Activated T-helper 17 cell treated with anti-CD3 and anti-CD28 coated beads, Interleukin-2, amount 50 U/mL, for 72 hours (primary cell): ENCODE results near the gene MYL12B. TPM values are rescaled to one million over a fixed set of nuclear protein-coding genes. Genes with fewer than 3 reads are reported as not detected.
A peak's percentile ranks its signal among the peaks of the same experiment; 100 is the strongest.

Experiments used
- ATAC-seq: fragments of 150-1000 bp; cut with Tn5 transposase; replicated peaks from 2 replicates; pipeline ENCODE4 v1.10.0; 2021; ENCODE audit warnings: mild to moderate bottlenecking, moderate library complexity
- H3K27ac Mint-ChIP-seq: one replicate; pipeline ENCODE4 v1.8.0; 2022; ENCODE audit warnings: mixed read lengths
- H3K27me3 Mint-ChIP-seq: one replicate; pipeline ENCODE4 v1.8.0; 2022; ENCODE audit warnings: mixed read lengths
- H3K36me3 Mint-ChIP-seq: one replicate; pipeline ENCODE4 v1.8.0; 2022; ENCODE audit warnings: low read depth, mild to moderate bottlenecking, mixed read lengths
- H3K4me1 Mint-ChIP-seq: one replicate; pipeline ENCODE4 v1.8.0; 2022; ENCODE audit warnings: mixed read lengths
- H3K4me3 Mint-ChIP-seq: one replicate; pipeline ENCODE4 v1.8.0; 2022; ENCODE audit warnings: mild to moderate bottlenecking, mixed read lengths
- H3K9me3 Mint-ChIP-seq: one replicate; pipeline ENCODE4 v1.8.0; 2022; ENCODE audit warnings: mixed read lengths
- total RNA-seq, 2 donors: library from RNA; stranded (reverse); gene quantifications; one replicate each; pipeline ENCODE4 v1.2.3, GENCODE V29; 2022

MYL12B gene
- total RNA-seq, 2 donors from 2014 or later: 206 to 271 TPM

DNA sequence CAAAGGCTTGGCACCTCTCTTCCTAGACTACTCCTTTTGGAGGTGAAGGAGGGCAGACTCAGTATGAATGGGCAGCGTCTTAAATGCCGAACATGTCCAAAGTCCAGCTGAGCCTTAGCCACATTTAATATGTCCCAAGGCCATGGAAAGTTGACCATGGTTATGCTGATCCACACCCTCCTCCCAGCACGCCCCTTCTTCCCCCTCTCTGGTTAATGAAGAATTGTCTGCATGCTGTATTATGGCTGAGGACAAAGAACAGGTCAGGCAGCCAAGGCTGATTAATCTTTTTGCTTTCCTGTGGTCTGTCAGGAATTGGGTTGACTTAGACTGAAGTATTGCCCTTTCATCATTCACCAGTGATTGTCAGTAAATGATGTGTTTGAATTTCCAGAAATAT is 36.3 kb upstream of the MYL12B start:
- no peak for ATAC-seq
- no peaks in the 10 kb centered on the region for H3K9me3 Mint-ChIP-seq
- H3K4me3 Mint-ChIP-seq: no peak overlapping the region
- H3K27me3 Mint-ChIP-seq: no peaks in the 10 kb centered on the region
- H3K27ac Mint-ChIP-seq: no peak overlapping the region
- no peaks in the 10 kb centered on the region for H3K36me3 Mint-ChIP-seq
- H3K4me1 Mint-ChIP-seq: peaks cover 5% of the 10 kb centered on the region

DNA sequence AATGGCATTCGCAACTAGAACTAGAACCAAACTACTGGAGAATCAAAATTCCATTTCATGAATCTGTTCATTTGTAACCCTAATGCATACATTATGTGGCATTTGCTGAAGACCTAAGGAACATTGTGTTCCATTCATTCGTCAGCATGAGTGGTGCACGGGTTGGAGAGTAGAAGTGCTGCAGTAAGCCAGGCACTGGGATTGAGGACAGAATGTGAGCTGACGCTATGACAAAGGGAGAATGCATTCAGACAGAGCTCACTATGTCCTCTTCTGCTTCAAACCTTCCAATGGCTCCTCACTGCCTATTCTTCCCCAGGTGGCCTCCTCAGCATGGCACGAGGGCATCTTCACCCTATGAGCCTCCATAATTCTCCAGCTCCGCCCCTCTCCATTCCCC is 35.9 kb upstream of the MYL12B start:
- ATAC-seq: no peak
- no peaks in the 10 kb centered on the region for H3K36me3 Mint-ChIP-seq
- no peaks in the 10 kb centered on the region for H3K27me3 Mint-ChIP-seq
- H3K4me1 Mint-ChIP-seq: peaks cover 5% of the 10 kb centered on the region
- H3K9me3 Mint-ChIP-seq: no peaks in the 10 kb centered on the region
- H3K27ac Mint-ChIP-seq: no peak overlapping the region
- no peak overlapping the region for H3K4me3 Mint-ChIP-seq

DNA sequence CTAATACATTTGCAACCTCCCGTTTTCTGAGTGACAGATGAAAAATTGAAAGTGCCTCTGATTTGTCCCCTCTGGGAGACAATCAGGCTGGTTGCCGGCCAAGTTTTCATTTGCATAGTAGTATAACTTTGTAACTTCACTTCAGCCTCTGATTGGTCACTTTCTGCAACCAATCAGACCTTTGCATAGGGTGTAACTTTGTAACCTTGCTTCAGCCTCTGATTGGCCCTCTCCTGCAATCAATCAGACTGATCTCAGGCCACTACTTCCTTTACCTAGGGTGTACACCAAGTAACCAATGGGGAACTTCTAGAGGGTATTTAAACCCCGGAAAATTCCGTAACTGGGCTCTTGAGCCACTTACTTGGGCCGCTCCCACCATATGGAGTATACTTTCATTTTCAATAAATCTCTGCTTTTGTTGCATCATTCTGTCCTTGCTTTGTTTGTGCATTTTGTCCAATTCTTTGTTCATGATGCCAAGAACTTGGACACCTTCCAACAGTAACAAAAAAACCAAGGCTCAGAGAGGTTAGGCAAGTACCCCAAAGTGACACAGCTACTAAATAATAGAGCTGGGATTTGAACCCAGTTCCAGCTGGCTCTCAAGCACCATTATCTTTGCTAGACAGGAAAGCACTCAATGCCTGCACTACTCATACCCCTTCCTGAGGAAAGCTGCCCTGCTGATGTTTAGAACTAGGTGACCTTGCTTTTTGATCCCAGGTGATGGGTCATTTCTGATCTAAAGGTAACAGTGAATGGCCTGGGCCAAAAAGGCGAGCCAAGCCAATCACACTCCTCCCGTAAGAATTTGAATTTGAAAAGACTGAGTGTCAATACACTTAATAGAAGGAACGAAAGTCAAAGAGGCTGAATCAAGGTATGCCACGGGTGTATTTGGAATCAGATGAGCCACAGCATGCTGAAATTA is 31.3 kb upstream of the MYL12B start:
- Mint-ChIP-seq H3K4me3 (no peak overlapping the region), H3K4me1 (no peaks in the 10 kb centered on the region), H3K9me3 (no peaks in the 10 kb centered on the region), H3K27me3 (no peaks in the 10 kb centered on the region), H3K27ac (no peak overlapping the region), H3K36me3 (no peaks in the 10 kb centered on the region)
- no peak for ATAC-seq

DNA sequence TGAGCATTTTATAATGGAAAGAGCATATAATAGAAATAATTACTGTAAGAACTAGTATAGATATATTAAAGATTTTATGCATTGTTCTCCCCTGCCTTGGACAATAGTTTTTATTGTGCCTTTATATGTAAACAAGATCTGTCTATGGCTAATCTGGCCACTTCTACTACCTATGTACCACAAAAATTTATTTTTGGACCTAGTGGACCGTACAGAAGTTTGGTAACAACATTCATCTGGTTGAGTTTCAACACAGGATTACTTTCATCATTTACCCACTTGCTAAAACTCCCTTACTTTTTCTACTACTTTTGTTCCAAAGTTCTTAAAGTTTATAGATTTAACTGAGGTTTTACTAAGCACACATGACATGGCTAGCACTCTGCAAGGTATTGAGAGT is 28.9 kb upstream of the MYL12B start:
- Mint-ChIP-seq H3K27ac (no peak overlapping the region), H3K4me3 (no peak overlapping the region), H3K9me3 (no peaks in the 10 kb centered on the region), H3K36me3 (no peaks in the 10 kb centered on the region), H3K4me1 (no peaks in the 10 kb centered on the region), H3K27me3 (no peaks in the 10 kb centered on the region)
- no peak for ATAC-seq

DNA sequence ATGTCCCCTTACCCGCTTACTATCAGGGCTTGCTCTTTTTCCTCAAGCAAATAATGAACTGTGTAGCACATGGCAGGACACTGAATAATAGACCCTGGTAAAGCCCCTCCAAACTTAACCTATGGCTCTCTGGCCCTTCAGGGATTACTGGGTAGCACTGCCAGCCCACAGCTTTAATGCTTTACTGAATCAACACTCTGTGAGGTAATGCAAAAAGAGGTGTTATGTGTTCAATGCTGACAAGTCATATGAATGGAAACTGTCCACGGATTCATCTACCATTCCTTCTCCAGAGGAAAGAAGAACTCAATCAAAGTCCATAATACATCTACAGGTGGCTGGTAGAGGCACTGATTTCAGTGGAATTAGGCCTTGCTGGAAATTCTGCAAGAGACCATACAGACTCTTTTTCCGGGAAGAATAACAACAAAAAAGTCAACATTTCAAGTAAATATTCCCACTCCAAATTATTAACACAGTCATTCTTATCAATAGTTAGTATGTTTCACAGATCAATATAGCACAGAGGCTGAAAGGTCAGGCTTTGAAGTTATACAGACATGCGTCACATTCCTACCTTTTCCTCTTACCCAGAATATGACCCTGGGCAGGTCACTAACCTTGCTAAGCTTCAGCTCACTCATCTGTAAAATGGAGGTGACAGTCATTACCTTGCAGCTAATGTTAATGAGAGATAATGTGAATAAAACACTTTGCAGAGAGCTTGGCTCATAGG is 28.3 kb upstream of the MYL12B start:
- Mint-ChIP-seq H3K27ac (no peak overlapping the region), H3K27me3 (no peaks in the 10 kb centered on the region), H3K9me3 (no peaks in the 10 kb centered on the region), H3K36me3 (no peaks in the 10 kb centered on the region), H3K4me1 (peaks cover 1% of the 10 kb centered on the region), H3K4me3 (no peak overlapping the region)
- ATAC-seq: no peak

DNA sequence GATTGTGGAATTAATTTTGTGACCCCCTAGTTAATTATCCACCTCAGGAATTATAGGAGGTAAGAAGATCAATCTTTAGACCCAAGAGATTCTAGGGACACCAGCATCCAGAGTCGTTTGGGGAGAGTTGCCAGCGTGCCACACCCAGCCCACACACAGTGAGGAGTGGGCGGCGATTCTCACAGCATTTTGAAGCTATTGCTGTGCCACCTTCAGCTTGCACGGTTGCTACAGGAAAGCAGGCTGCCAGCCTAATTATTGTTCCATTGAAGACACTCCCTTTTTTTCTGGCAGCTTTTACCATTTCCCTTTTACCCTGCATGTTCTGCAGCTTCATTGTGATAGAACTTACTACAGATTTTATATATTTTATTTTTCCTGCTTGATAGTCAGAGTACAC is 27.5 kb upstream of the MYL12B start:
- no peak for ATAC-seq
- no peaks in the 10 kb centered on the region for H3K27me3 Mint-ChIP-seq
- peaks cover 8% of the 10 kb centered on the region for H3K4me1 Mint-ChIP-seq
- H3K27ac Mint-ChIP-seq: no peak overlapping the region
- H3K4me3 Mint-ChIP-seq: no peak overlapping the region
- H3K9me3 Mint-ChIP-seq: no peaks in the 10 kb centered on the region
- no peaks in the 10 kb centered on the region for H3K36me3 Mint-ChIP-seq

DNA sequence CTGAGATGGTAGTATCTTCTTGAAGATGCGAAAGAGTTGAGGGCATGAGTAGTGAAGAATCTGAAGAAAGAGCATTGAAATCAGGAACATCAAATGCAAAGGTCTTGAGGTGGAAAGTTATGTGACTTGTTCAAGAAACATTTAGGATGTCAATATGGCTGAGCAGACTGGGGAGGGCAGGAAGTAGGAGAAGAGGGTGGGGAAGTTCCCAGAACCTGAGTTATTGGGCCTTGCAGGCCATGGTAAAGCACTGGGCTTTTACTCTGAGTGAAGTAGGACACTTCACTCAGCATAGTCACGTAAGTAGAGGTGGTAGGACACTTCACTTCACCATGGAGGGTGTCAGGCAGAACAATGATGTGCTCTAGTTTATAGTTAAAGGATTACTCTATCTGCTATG is 26.1 kb upstream of the MYL12B start:
- H3K27ac Mint-ChIP-seq: no peak overlapping the region
- H3K36me3 Mint-ChIP-seq: no peaks in the 10 kb centered on the region
- ATAC-seq: no peak
- no peak overlapping the region for H3K4me3 Mint-ChIP-seq
- peaks cover 8% of the 10 kb centered on the region for H3K4me1 Mint-ChIP-seq
- H3K9me3 Mint-ChIP-seq: no peaks in the 10 kb centered on the region
- no peaks in the 10 kb centered on the region for H3K27me3 Mint-ChIP-seq

DNA sequence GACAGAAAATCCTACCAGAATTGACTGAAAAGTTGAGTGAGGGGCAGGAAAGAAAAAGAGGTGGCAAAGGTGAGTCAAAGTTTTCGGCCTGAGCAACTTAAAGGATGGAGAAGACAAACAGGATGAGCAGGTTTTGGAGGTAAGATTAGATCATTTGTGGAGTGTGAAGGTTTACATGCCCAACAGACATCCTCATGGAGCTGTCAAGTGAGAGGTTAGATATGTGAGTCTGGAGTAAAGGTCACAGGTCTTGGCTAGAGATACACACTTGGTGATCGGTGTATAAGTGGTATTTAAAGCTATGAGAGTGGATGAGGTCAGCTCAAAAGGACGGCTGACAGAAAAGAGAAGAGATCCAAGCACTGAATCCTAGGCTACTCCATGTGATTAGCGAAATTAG is 25.5 kb upstream of the MYL12B start:
- Mint-ChIP-seq H3K27ac (no peak overlapping the region), H3K4me1 (peaks cover 8% of the 10 kb centered on the region), H3K9me3 (no peaks in the 10 kb centered on the region), H3K4me3 (no peak overlapping the region), H3K36me3 (no peaks in the 10 kb centered on the region), H3K27me3 (no peaks in the 10 kb centered on the region)
- no peak for ATAC-seq

DNA sequence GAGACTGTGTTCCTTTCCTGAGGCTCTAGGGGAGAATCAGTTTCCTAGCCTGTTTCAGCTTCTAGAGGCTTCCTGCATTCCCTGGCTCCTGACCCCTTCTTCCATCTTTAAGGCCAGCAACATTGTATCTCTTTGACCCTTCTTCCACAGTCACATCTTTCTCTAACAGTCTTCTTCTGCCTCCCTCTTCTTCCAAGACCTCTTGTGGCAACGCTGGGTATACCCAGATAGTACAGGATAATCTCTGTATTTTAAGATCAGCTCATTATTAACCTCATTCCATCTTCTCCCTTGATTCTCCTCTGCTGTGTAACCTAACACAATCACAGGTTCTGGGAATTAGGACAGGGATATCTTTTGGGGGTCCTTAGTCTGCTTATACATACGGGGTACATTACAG is 23.2 kb upstream of the MYL12B start:
- ATAC-seq: no peak
- Mint-ChIP-seq H3K27ac (peak overlapping the region; percentile 36), H3K36me3 (no peaks in the 10 kb centered on the region), H3K27me3 (no peaks in the 10 kb centered on the region), H3K9me3 (no peaks in the 10 kb centered on the region), H3K4me1 (peaks cover 8% of the 10 kb centered on the region), H3K4me3 (no peak overlapping the region)

DNA sequence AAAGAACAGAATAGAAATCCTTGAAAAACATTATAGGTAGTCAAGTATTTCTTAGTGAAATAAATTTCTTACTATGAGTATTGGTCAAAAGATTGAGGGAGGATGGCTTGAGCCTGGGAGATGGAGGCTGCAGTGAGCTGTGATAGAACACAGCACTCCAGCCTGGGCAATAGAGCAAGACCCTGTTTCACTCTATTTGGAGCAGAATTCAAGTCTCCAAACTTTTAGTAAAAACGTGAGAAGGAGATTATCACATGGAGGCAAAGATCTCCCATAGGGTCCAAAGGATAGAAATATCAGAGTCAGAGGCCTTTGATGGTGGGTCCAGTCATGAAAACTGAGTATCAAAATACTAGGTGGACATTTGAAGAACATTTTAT is 16.8 kb upstream of the MYL12B start:
- Mint-ChIP-seq H3K27me3 (no peaks in the 10 kb centered on the region), H3K27ac (peak overlapping the region; percentile 99)
- ATAC-seq: no peak

DNA sequence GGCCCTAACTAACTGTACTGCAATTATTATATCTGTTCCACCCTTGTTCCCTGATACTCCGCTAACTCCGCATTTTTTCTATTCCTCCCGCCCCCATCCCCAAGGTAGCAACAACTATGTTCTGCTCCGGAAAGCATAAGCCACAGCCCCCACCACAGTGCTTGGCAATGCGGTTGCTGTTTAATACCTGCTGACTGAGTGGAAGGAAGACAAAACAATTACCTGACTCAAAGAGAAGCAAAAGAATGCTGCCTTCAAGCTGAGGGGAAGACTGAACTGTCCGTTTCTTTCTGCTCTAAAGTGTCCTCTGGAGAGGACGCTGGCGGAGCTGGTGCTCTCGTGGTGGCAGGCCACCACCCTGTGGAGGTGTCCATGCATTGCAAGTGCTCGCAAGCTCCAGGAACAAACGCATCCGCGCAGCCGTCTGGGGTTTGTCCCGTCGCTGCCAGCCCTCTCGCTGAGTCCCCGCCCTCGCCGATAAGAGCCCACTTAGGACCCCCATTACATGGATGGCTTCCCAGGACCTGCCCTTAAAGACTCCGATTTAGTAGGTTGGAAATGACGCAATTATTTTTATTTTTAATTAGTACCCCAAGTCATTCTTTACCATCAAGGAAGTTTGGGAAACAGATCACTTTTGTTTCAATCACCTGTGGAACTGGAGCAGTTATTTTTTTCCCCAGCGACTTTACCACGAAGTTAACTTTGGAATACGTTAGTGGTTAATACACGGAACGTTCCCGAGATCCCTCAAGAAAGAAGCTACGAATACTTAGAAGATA is 15.9 kb upstream of the MYL12B start:
- H3K27me3 Mint-ChIP-seq: no peaks in the 10 kb centered on the region
- H3K36me3 Mint-ChIP-seq: peaks cover 38% of the 10 kb centered on the region

More for the DNA sequence above, 16.8 kb upstream of the MYL12B start:
- H3K4me1 Mint-ChIP-seq: peaks cover 11% of the 10 kb centered on the region
- H3K36me3 Mint-ChIP-seq: peaks cover 31% of the 10 kb centered on the region
- no peaks in the 10 kb centered on the region for H3K9me3 Mint-ChIP-seq
- peak overlapping the region; percentile 94 for H3K4me3 Mint-ChIP-seq

DNA sequence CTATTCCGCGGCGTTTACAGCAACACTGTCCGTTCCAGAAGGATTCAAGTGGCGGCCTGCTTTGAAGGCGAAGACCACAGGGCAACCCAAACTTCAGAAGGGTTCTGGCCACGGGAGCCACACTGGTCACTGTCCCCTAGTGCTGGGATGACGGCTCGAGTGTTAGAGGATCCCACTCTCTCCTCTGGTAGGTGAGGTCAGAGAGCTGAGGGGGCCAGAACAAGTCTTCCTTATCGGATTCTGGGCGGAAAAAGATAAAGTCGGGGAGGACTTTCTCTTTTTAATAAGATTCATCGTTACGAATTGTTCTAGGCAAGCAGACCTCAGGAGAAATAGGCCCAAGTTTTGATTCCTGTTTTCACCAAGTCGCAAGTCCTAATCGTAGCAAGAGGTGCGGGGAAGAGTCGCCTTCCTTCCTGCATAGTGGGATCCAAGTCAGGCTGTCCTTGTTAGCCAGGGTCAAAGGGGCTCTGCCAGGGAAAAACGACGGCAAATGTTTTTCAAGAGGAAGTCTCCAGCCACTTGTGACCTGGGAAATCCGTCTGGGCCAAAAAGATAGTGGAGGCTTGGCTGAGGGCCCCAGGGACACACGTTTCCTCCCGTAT is 15.2 kb upstream of the MYL12B start:
- Mint-ChIP-seq H3K4me1 (peaks cover 19% of the 10 kb centered on the region), H3K27me3 (no peaks in the 10 kb centered on the region), H3K36me3 (peaks cover 44% of the 10 kb centered on the region), H3K4me3 (peak overlapping the region; percentile 94), H3K9me3 (no peaks in the 10 kb centered on the region), H3K27ac (peak overlapping the region; percentile 99)
- no peak for ATAC-seq

More for the DNA sequence above, 15.9 kb upstream of the MYL12B start:
- Mint-ChIP-seq H3K27ac (peak overlapping the region; percentile 99), H3K4me3 (peak overlapping the region; percentile 94), H3K9me3 (no peaks in the 10 kb centered on the region), H3K4me1 (peaks cover 17% of the 10 kb centered on the region)
- peak; percentile 59 for ATAC-seq

DNA sequence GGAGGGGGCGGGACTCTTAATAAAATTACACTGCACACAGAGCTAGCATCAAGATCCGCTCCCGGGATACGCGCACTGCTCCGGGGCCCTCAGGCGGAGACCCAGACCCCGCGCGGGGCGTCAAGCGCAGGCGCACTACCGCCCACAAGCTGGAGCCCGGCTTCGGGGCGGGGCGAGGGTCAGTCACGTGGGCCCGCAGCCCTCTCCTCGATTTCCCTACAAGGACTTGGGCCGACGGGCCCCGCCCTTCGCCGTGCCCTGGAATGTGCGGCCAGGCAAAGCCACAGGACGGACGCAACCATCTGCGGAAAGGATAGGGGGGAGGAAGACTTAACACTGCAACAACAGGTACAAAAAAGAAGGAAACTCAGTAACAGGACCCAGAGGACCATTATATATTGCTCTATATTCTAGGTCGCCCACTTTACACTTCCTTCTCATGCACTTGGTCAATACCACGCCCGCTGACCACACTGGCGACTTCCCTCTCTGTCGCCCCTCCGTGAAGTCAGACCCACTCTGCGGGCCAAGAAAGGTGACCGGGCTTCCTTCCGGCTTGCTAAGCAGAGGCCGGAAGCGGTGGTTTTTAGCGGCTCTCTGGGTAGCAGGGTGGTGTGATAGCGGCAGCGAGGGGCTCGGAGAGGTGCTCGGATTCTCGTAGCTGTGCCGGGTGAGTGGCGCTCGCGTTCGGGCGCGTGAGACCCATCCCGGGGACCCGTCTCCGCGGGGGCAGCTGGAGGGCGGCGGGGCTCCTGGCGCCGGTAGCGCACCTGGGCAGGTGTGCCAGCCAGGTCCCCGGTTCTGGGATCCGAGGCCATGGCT is 14.5 kb upstream of the MYL12B start, which contains the start of gene MYL12A:
Gene MYL12A, plus strand, starts transcription at position 562 of the 822 bp plus-strand sequence. CDS start 5,447 bp downstream, outside the sequence.
- Mint-ChIP-seq H3K27me3 (no peaks in the 10 kb centered on the region), H3K9me3 (no peaks in the 10 kb centered on the region), H3K4me3 (peak within 1 kb of the TSS; percentile 94), H3K27ac (peak within 1 kb of the TSS; percentile 99), H3K36me3 (peaks cover 50% of the 10 kb centered on the region), H3K4me1 (peaks cover 23% of the 10 kb centered on the region)
- peak; percentile 83 for ATAC-seq
